ENCODE data around the gene BICC1. TPM values are rescaled to one million over a fixed set of nuclear protein-coding genes. Genes with fewer than 3 reads are reported as not detected.

BICC1 gene
- total and polyA plus RNA-seq, 2 of the 8 experiments (the other 6 are each of a cell fraction or from before 2014, with no cell fraction given), result 0.20 to 0.73 TPM

GRCh38 chr10:58818900-58819299 is 306.2 kb downstream of the BICC1 start:
- ChIA-PET CTCF (ENCODE audit: partially characterized antibody) (interaction anchor here (1.2 kb wide), 1 partner anchor 76 kb away, joined by 3 read pairs; no protein-coding TSS in a partner anchor), POLR2A (ENCODE audit: partially characterized antibody) (no interaction called here)
- Histone ChIP-seq H2BK120ac (replicated peaks; ENCODE audit: low read depth, low read length) (no peak overlapping the region), H3K4me3 (ENCODE audit: extremely low read depth in 1 of 4, insufficient read depth in 2 of 4, low read depth in 3 of 4, low read length in 4 of 4) (no peak overlapping the region), H3K18ac (ENCODE audit: extremely low read depth, low read length) (no peak overlapping the region), H3K36me3 (ENCODE audit: control insufficient read depth in 2 of 4, insufficient read depth in 4 of 4, low read length in 3 of 4) (no peaks in the 10 kb centered on the region), H2BK15ac (ENCODE audit: low read length) (no peak overlapping the region), H2BK20ac (ENCODE audit: low read length) (no peak overlapping the region), H3K23ac (ENCODE audit: insufficient read length) (no peak overlapping the region), H3K9ac (replicated peaks in 1 of 4; ENCODE audit: extremely low read depth in 1 of 4, low read depth in 3 of 4, low read length in 3 of 4) (no peak overlapping the region), H3K27me3 (replicated peaks in 1 of 4; ENCODE audit: control insufficient read depth in 3 of 4, extremely low read depth in 1 of 4, insufficient read depth in 3 of 4, low read length in 3 of 4) (no peaks in the 10 kb centered on the region), H2BK5ac (ENCODE audit: low read depth, low read length) (no peak overlapping the region), H3K27ac (ENCODE audit: low read depth, low read length) (no peak overlapping the region), H3K9me3 (ENCODE audit: insufficient read depth in 2 of 2, low read depth in 1 of 2, low read length in 1 of 2) (no peaks in the 10 kb centered on the region), H4K8ac (ENCODE audit: extremely low read depth, insufficient read depth, low read length) (no peak overlapping the region), H2AFZ (ENCODE audit: low read length) (no peak overlapping the region), H3K79me2 (ENCODE audit: control insufficient read depth in 1 of 2, insufficient read depth in 2 of 2, low read length in 2 of 2) (no peaks in the 10 kb centered on the region), H3K4me2 (ENCODE audit: insufficient read depth in 1 of 2, low read depth in 2 of 2, low read length in 2 of 2) (no peak overlapping the region), H3K79me1 (ENCODE audit: low read depth, low read length) (no peaks in the 10 kb centered on the region), H3K14ac (ENCODE audit: insufficient read length) (no peak overlapping the region), H3K23me2 (ENCODE audit: low read depth, low read length) (no peaks in the 10 kb centered on the region; the same call in 1 of the 2 replicates), H3K4ac (replicated peaks; ENCODE audit: insufficient read length, low read depth, low read length) (no peak overlapping the region), H4K5ac (ENCODE audit: insufficient read length, low read depth, low read length) (no peak overlapping the region), H2BK12ac (ENCODE audit: low read depth, low read length) (no peak overlapping the region), H3K56ac (replicated peaks; ENCODE audit: insufficient read length, low read depth, low read length) (no peak overlapping the region), H4K20me1 (replicated peaks in 1 of 2; ENCODE audit: control insufficient read depth in 1 of 2, insufficient read depth in 2 of 2, low read length in 2 of 2) (no peaks in the 10 kb centered on the region), H3K4me1 (replicated peaks in 1 of 4; ENCODE audit: control insufficient read depth in 3 of 4, insufficient read depth in 4 of 4, low read length in 3 of 4) (no peaks in the 10 kb centered on the region), H4K91ac (replicated peaks; ENCODE audit: insufficient read length, low read length) (no peak overlapping the region), H2AK5ac (ENCODE audit: low read depth, low read length) (no peak overlapping the region)
- DNase-seq (ENCODE audit: low read depth in 1 of 2, low spot score in 2 of 2) (no peak), FAIRE-seq (no peak)
- 84% methylated on average over 1 of the region's 1 CpG; no CpG with 5 or more reads in 1 of the 2 experiments for WGBS, 2 experiments (ENCODE audit: extremely low coverage in 1 of 2, insufficient coverage in 1 of 2, insufficient read length in 1 of 2, insufficient replicate concordance in 2 of 2, low coverage in 1 of 2, low lambda C conversion rate in 2 of 2, missing lambda C conversion rate in 1 of 2)
- TF ChIP-seq EGR1 (IDR thresholded peaks at IDR 0.05; ENCODE audit: borderline replicate concordance, low read depth, low read length), result no peak
